GM19351 (cell line): Measurements from ENCODE around the gene RABEPK.
"Not testable (repeated sequence)": the region's sequence is repeated elsewhere in the genome, so short reads cannot be mapped to it uniquely, and the experiment has no call there.

ENCODE experiments used
- ATAC-seq: cut with Tn5 transposase; IDR thresholded peaks from one replicate; pipeline ENCODE4 v1.9.1; 2021; ENCODE audit warnings: mild to moderate bottlenecking, moderate library complexity; ENCODE audit not compliant: unreplicated experiment

RABEPK gene

DNA sequence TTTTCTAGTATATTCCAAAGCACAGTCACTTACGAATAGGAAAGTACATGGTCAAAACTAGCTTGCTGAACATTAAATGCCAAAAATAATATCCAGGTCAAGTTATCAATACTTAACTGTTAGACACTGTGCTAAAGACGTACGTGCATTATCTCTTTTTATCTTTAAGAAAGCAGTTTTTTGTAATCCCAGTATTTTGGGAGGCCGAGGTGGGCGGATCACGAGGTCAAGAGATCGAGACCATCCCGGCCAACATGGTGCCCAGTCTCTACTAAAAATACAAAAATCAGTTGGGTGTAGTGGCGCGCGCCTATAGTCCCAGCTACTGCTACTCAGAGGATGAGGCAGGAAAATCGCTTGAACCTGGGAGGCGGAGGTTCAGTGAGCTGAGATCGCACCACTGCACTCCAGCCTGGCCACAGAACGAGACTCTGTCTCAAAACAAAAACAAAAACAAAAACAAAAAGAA, 43.5 kb downstream of the RABEPK start:
- no peak for ATAC-seq

DNA sequence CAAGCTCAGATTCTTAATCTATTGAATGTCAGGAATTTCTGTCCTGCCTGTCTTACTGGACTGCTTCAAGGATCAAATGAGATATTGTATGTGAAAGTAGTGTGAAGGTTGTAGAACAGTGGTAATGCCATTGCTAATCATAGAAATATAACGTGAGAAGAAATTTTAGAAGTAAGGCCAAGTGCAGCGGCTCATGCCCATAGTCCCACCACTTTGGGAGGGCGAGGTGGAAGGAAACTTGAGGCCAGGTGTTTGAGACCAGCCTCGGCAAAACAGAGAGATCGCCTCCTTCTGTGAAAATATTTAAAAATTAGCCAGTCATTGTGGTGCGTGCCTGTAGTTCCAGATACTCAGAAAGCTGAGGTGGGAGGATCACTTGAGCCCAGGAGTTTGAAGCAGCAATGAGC, 45.9 kb downstream of the RABEPK start:
- ATAC-seq, result no peak

DNA sequence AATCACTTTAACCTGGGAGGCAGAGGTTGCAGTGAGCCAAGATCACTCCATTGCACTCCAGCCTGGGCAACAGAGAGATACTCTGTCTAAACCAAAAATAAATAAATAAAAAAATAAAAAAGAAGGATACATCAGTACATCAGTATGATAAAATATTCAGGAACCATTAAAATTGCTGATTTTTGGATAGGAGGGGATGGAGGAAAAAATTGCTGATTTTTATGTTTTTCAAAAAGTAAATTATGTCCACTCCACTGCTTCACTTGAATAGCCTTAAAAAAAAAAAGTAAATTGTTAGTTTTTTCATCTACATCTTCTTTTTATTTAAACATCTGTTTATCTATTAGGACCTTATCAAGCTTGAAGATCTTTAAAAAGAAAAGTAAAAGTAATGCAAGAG, 53.9 kb downstream of the RABEPK start:
- ATAC-seq, result no peak

DNA sequence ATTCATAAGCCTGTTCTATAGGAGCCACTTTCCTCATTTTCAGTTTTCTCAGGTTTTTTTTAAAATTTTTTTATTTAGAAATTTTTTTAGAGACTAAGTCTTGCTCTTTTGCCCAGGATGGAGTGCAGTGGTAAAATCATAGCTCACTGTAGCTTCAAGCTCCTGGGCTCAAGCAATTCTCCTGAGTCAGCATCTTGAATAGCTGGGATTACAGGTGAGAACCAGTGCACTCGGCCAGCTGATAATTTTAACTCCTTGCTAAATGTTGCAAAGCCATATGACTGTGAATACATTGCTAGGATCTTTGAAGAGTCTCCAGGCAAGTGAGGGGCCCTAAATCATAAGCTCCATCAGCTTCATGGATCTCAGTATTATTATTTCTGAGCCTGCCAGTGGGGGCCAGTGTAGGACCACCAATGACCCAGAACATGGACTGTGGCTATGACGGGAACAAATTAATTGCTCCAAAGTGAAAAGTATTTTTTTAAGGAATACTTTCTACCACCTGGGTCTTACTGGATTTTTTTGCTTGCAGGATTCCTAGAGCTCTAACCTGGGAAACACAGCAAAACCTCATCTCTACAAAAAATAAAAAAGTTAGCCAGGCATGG, 55.5 kb downstream of the RABEPK start:
- no peak for ATAC-seq

DNA sequence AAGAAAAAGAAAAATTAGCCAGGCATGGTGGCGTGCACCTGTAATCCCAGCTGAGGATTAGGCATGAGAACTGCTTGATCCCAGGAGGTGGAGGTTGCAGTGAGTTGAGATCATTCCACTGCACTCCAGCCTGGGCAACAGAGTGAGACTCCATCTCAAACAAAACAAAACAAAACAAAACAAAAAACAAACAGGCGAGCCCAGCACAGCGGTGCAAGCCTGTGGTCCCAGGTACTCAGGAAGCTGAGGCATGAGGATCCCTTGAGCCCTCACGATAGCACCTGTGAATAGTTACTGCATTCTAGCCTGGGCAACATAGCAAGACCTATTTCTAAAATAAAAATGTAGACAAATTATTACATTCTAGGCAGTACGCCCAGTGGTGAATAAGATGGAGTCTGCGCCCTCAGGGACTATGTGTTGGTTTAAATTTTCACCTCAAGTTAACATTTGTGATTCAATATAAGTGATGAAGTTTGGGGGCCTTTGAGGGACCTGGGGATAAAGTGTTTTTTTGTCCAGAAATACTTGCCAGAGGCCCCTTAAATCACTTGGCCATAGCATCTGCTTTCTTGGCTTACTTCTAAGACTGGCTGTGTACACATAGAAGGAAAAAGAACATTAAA, 57.9 kb downstream of the RABEPK start:
- ATAC-seq, result no peak

DNA sequence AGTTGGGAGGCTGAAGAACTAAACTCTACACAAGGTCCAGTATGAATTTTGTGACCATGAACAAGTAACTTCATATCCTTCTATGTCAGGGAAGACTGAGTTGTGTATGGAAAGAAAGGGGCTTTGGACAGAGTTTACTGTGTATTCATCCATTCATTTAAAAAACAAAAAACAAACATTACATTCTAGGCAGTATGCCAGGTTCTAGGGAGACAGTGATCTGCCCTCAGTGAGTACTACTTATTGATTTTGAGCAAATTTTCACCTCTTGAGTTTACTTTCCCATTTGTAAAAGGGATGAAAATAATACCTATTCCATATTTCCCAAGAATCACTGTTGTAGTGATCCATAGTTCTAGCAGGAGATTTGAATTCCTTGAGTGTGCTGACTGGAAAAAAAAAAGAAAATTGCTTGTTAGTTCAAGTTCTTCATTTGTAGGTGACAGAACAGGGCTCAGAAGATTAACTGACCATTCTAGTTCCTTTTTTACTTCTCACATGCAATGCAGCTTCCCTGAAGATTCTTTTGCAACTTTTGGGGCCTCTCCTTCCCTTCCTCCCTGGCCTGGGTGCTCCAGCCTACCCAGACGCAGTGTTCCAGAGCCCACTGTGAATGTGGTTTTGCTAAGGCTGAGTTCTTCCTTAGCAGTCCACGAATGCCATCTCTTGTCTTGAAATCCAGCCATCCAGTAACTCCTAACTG, 58.6 kb downstream of the RABEPK start:
- no peak for ATAC-seq

DNA sequence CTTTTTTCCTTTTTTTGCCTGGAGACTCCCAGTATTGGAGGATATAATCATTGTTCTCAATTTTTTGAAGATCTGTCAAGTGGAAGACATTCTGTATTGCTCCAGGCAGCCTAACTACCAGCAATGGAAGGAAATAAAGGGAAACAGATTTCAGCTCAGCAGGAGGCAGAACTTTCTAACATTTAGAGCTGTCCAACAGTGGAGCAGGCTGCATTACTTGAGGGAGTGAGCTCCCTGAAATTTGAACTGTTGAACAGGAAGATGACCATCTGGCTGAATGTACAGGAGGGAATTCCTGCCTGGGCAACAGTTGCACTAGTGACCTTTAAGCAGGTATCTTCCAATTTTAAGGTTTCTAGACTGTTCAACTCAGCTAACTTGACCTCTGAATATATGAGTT, 60.2 kb downstream of the RABEPK start:
- ATAC-seq, result no peak

DNA sequence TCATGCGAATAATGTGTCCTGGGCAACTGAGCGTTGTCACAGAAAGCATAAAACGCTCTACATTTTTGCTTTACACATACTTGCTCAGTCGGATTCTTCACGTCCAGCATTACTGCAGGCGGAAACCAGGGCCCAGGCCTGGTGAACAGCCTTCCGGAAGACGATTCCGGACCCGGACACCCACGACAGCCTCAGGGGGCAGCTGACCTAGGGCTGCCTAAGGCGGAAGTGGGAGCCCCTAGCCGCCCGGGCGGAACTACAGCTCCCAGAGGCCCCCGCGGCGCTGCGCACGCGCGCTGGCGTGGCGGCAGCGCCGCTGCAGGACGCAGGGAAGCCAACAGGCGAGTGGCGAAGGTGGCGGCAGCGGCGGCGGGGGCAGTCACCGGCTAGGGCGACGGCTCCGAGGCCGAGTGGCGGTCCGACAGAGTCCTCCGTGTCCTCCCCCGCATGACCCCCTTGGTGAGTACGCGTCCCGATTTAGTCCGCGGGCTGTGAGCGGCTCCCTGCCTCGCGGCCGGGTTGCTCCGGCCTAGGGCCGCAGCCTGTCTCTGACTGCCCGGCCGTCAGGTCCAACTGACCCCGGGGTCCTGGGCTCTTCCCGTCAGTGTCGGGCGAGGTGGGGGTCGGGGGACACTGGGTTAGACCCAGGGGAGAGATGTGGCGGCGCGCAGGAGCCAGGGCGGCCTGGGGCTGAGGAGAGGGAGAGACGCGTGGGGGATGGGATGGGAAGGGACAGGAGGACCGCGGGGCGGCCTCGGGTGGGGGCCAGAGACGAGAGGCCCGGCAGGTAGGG, 61.4 kb downstream of the RABEPK start, which contains the start of gene GAPVD1:
Gene GAPVD1, plus strand, starts transcription at position 326 of the 793 bp plus-strand sequence. CDS start 37,096 bp downstream, outside the sequence.
- ATAC-seq, result peak; percentile 95

DNA sequence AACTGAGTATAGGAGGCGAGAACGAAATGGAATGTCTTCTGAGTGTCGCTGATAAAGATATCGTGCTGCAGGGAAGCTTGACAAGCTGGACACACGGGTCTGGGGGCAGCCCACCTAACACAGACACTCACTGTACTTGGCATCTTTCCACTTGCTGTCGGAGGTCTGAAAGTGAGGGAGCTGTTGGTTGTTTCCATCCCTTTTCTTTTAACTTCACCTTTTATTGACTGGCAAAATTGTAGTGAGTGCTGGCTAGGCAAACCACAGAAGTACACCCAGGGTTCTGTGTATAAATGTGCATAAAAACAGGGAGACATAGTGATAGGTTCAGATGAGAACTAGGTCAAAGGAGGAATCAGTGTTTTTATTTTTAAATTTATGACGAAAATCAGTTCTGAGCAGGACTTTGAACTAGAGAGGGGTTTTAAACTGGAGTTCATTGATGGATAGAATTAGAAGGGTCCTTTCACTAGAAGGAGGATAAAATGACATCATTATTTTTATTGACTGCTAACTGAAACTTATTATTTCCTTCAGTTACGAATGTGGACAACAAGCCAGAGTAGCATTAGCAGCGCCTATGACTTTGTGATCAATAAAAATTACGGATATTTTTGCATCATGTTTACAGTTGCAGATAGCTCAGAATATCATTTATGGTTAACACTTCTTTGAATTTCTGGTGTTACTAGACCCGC, 62.1 kb downstream of the RABEPK start:
- peak; percentile 5 for ATAC-seq

DNA sequence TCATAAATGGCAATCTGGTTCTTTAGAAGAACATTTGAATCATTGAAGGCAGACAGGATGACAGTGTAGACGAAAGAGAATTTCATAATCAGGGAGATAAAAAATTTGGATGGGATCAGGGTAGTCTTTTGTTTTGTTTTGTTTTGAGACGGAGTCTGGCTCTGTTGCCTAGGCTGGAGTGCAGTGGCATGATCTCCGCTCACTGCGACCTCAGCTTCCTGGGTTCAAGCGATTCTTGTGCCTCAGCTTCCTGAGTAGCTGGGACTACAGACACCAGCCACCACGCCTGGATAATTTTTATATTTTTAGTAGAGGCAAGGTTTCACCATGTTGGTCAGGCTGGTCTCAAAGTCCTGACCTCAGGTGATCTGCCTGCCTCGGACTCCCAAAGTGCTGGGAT, 63.7 kb downstream of the RABEPK start:
- ATAC-seq, result not testable (repeated sequence)

DNA sequence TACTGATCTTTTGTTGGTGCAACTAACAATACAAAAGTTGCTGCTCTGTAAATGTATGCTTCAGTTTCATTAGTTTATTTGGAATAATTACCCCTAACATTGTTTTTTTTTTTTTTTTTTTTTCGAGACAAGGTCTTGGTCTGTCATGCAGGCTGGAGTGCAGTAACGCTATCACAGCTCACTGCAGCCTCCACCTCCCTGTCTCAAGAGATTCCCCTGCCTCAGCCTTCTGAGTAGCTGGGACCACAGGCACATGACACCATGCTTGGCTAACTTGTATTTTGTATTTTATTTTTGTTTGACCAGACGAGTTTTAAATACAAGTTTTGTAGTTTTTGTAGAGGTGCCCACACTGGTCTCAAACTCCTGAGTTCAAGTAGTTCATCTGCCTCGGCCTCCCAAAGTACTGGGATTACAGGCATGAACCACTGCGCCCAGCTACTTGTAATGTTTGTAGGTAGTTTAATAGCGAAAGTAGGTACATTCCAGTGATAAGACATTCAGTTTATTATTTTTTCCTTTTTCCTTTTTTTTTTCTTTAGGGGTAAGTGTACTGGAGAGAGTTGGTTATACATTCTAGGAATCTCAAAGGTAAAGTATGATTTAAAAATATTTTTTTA, 68.2 kb downstream of the RABEPK start:
- no peak for ATAC-seq

DNA sequence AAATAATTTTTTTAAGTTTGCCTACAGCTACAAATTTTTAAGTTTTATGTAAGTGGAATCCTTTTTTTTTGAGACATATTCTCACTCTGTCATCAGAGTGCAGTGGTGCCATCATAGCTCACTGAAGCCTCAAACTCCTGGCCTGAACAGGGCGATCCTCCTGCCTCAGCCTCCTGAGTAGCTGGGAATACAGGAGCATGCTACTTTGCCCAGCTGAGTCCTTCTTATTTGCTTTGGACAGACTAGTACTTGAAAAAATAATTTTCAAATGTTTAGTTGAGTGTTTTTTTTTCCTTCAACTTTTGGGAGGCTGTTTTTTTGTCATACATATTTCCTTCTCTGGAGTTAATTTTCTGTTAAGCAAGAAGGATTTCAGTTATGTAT, 68.7 kb downstream of the RABEPK start:
- no peak for ATAC-seq

DNA sequence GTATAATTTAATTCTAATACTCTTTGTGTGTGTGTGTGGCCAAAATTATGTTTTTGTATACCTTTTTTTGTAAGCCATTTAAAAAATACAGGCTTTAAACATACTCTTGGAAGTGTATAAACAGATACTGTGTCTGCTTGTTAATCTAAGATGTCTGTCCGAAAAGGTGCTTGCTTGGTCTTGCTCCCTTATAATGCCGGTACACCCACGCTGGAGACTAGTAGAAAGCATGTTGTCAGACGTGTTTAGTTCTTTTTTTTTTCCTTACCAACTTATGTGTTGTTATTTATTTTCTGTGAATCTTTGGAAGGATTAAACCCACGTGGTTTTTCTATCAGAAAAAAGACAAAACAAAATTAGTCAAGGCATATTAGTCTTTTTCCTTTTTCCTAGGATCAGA, 70.7 kb downstream of the RABEPK start:
- ATAC-seq, result no peak

DNA sequence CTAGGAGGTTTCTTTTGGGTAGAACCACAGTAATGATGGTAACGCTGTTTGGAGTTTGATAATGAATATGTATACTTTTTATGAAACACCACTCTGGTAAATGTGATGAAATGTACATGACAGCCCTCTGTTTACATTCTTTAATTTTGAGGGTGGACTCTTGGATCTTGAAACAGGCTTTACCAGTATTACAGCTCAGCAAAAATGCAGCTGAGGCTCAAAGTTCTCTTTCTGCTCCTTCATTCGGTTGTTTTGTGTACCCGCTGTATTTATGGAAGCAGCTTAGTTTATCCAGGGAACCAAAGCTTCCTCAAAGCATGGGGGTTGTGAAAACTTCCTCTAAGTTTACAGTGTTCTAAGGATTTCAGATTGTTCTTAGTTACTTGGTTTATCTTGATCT, 72.4 kb downstream of the RABEPK start:
- ATAC-seq, result no peak

DNA sequence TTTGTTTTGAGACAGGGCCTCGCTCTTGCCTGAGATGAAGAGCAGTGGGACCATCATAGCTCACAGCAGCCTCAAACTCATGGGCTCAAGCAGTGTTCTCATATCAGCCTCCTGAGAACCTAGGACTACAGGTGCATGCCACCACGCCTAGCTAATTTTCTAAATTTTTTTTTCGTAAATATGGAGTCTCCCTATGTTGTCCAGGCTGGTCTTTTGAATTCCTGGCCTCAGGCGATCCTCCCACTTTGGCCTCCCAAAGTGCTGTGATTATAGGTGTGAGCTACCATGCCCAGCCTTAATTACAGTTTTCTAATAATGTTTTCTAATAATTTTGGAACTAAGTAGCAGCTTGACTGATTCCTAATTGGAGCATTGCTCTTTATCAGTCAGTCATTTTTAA, 76.4 kb downstream of the RABEPK start:
- no peak for ATAC-seq

DNA sequence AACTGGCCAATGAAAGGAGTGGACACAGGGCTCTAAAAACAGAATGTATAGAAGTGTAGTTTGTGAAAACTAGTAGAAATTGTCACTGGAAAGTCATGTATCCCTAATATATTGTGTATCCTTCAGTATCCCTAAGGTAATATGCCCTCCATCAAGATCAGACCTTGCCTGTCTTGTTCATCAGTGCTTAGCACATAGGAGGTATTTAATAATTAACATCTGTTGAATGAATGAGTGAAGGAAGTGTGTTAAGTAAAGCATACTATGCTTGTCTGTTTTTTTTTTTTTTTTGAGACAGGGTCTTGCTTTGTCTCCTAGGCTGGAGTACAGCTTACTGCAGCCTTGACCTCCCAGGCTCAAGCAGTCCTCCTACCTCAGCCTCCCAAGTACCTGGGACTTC, 77.1 kb downstream of the RABEPK start:
- no peak for ATAC-seq

DNA sequence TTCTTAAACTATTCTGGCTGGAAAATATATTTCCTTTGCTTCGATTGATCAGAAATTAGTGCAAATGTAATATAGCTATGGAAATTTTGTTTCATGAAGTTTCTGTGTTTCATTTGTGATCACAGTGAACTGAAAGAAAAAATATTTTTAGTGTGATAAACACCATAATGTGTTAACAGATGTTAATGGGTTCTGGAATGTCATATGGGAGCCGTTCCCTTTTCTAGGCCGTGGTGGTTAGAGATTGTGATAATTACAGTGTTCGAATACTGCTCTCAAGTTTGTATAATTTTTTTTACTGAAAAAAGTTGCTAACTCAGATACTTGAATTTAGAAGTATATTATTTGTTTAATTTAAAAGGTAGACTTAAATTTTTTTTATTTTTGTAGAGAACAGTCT, 80.6 kb downstream of the RABEPK start:
- ATAC-seq, result no peak
